Measurements from ENCODE around the gene RAB44.

DNA sequence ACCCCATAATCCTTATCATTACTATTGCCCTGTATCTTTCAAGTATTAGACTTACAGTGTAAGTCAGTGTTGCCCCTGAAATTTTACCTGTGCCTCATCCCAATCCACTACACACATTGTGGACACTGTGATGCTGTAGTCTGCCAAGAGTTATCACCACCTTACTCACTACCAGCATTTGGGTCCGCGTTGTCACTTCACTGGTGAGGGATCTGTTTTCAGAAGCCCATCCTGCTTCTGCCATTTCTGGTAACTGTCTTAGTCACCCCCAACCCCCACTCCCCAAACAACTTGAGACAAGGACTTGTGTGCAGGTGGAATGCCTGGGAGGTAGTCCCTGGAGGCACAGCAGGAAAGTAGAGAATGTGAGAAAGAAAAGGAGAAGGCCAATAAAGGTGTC, 6.0 kb upstream of the RAB44 start:
- TF ChIP-seq POLR2A (IDR thresholded peaks at IDR 0.05), result no peak
- no peak for TF ChIP-seq CTCF (IDR thresholded peaks at IDR 0.05)

Data from lower leg skin (tissue), 3 donors.